Measurements from ENCODE around the gene PTS. TPM values are rescaled to one million over a fixed set of nuclear protein-coding genes. Genes with fewer than 3 reads are reported as not detected.
A peak's percentile ranks its signal among the peaks of the same experiment; 100 is the strongest.
"Not testable (repeated sequence)": the region's sequence is repeated elsewhere in the genome, so short reads cannot be mapped to it uniquely, and the experiment has no call there.

The PTS gene
- total RNA-seq = 39.5 TPM

- ATAC-seq = peak; percentile 99
- DNase-seq (ENCODE audit: low spot score) = peak; percentile 91
- intact Hi-C loops (cut with DNase I) = no loop called here
These were observed at the start of gene PTS for GRCh38 chr11:112226062-112226830. Gene PTS (plus strand): TSS chr11:112226428. CDS start chr11:112226444, 16 bp downstream.

GRCh38 chr11:112177589-112177988 lies 48.6 kb upstream of the PTS start:
- intact Hi-C loops (cut with DNase I) = no loop called here
- DNase-seq (ENCODE audit: low spot score) (no peak), ATAC-seq (no peak)

GRCh38 chr11:112178428-112178827 lies 47.8 kb upstream of the PTS start:
- ATAC-seq = no peak
- intact Hi-C loops (cut with DNase I) = no loop called here

GRCh38 chr11:112178936-112179335 lies 47.3 kb upstream of the PTS start:
- ATAC-seq = no peak
- no peak for DNase-seq (ENCODE audit: low spot score)
- intact Hi-C loops (cut with DNase I) = no loop called here

More at GRCh38 chr11:112178428-112178827, 47.8 kb upstream of the PTS start:
- DNase-seq (ENCODE audit: low spot score) = no peak

GRCh38 chr11:112179601-112180000 lies 46.6 kb upstream of the PTS start:
- DNase-seq (ENCODE audit: low spot score) (no peak), ATAC-seq (peak; percentile 35)
- intact Hi-C loops (cut with DNase I) = no loop called here

- intact Hi-C loops (cut with DNase I) = no loop called here
- no peak for DNase-seq (ENCODE audit: low spot score)
- no peak for ATAC-seq
These were observed 43.4 kb upstream of the PTS start for GRCh38 chr11:112182867-112183266.

- DNase-seq (ENCODE audit: low spot score) (no peak), ATAC-seq (no peak)
- intact Hi-C loops (cut with DNase I) = no loop called here
These were observed 40.3 kb upstream of the PTS start for GRCh38 chr11:112185883-112186282.

GRCh38 chr11:112186304-112186703 lies 39.9 kb upstream of the PTS start:
- ATAC-seq (no peak), DNase-seq (ENCODE audit: low spot score) (no peak)
- intact Hi-C loops (cut with DNase I) = no loop called here

- DNase-seq (ENCODE audit: low spot score); intact Hi-C loops (cut with DNase I): not testable (repeated sequence)
- ATAC-seq = peak; percentile 56
These were observed 31.1 kb upstream of the PTS start for GRCh38 chr11:112195113-112195512.

GRCh38 chr11:112195951-112196351 lies 30.3 kb upstream of the PTS start:
- intact Hi-C loops (cut with DNase I) = no loop called here
- ATAC-seq (peak; percentile 80), DNase-seq (ENCODE audit: low spot score) (no peak)

GRCh38 chr11:112196519-112197087 lies 29.6 kb upstream of the PTS start:
- ATAC-seq = no peak
- intact Hi-C loops (cut with DNase I) = no loop called here
- no peak for DNase-seq (ENCODE audit: low spot score)

GRCh38 chr11:112199101-112199500 lies 27.1 kb upstream of the PTS start:
- ATAC-seq; intact Hi-C loops (cut with DNase I); DNase-seq (ENCODE audit: low spot score): not testable (repeated sequence)

- intact Hi-C loops (cut with DNase I) = no loop called here
- DNase-seq (ENCODE audit: low spot score) = no peak
- peak; percentile 50 for ATAC-seq
These were observed 26.0 kb upstream of the PTS start for GRCh38 chr11:112200252-112200651.

GRCh38 chr11:112206071-112206470 lies 20.2 kb upstream of the PTS start:
- DNase-seq (ENCODE audit: low spot score) = no peak
- intact Hi-C loops (cut with DNase I) = no loop called here
- ATAC-seq = no peak

GRCh38 chr11:112210890-112211289 lies 15.3 kb upstream of the PTS start:
- no peak for DNase-seq (ENCODE audit: low spot score)
- intact Hi-C loops (cut with DNase I) = no loop called here

GRCh38 chr11:112211536-112211935 lies 14.7 kb upstream of the PTS start:
- intact Hi-C loops (cut with DNase I) = no loop called here
- ATAC-seq (no peak), DNase-seq (ENCODE audit: low spot score) (no peak)

More at GRCh38 chr11:112210890-112211289, 15.3 kb upstream of the PTS start:
- no peak for ATAC-seq

GRCh38 chr11:112212290-112212689 lies 13.9 kb upstream of the PTS start:
- DNase-seq (ENCODE audit: low spot score) (no peak), ATAC-seq (no peak)
- intact Hi-C loops (cut with DNase I) = no loop called here

GRCh38 chr11:112212710-112213109 lies 13.5 kb upstream of the PTS start:
- intact Hi-C loops (cut with DNase I) = no loop called here

GRCh38 chr11:112213753-112214152 lies 12.5 kb upstream of the PTS start:
- ATAC-seq (no peak), DNase-seq (ENCODE audit: low spot score) (no peak)
- intact Hi-C loops (cut with DNase I) = no loop called here

More at GRCh38 chr11:112212710-112213109, 13.5 kb upstream of the PTS start:
- ATAC-seq (no peak), DNase-seq (ENCODE audit: low spot score) (no peak)

GRCh38 chr11:112215621-112216020 lies 10.6 kb upstream of the PTS start:
- DNase-seq (ENCODE audit: low spot score) (no peak), ATAC-seq (no peak)
- intact Hi-C loops (cut with DNase I) = loop anchor here (5.0 kb wide), 1 partner anchor 62 kb away; no protein-coding TSS in a partner anchor
